ENCODE results near the gene LAMA2. TPM values are rescaled to one million over a fixed set of nuclear protein-coding genes. Genes with fewer than 3 reads are reported as not detected.
A peak's percentile ranks its signal among the peaks of the same experiment; 100 is the strongest.

The LAMA2 gene
- total and polyA plus RNA-seq, 4 donors = 5.2 to 105 (median 45.9) TPM

DNA sequence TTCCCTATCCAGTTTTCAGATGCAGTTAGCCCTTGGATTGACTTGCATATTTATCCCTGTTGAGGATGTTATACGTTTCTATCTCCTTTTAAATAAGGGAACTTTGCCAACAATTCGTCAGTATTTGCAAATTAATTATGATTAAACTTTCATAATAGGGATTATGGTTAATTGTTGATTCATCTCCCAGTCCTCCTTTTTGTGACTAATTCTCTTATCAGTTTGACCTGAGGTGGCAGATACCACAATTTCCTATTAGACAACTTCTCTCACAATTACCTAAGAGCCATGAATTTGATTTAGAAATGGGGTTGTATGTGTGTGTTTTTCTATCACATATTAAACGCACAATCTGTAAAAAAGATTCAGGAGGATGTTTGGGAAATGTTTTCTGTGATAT lies 172.9 kb downstream of the LAMA2 start:
- DNase-seq = no peak
- TF ChIP-seq, protein P1, sequence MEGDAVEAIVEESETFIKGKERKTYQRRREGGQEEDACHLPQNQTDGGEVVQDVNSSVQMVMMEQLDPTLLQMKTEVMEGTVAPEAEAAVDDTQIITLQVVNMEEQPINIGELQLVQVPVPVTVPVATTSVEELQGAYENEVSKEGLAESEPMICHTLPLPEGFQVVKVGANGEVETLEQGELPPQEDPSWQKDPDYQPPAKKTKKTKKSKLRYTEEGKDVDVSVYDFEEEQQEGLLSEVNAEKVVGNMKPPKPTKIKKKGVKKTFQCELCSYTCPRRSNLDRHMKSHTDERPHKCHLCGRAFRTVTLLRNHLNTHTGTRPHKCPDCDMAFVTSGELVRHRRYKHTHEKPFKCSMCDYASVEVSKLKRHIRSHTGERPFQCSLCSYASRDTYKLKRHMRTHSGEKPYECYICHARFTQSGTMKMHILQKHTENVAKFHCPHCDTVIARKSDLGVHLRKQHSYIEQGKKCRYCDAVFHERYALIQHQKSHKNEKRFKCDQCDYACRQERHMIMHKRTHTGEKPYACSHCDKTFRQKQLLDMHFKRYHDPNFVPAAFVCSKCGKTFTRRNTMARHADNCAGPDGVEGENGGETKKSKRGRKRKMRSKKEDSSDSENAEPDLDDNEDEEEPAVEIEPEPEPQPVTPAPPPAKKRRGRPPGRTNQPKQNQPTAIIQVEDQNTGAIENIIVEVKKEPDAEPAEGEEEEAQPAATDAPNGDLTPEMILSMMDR (IDR thresholded peaks at IDR 0.05; ENCODE audit: control extremely low read depth, extremely low read depth) = no peak
- Histone ChIP-seq H3K4me1 (ENCODE audit: control insufficient read depth in 5 of 5, insufficient read depth in 5 of 5, low read length in 5 of 5) (peaks cover 0 to 8% (median 0%) of the 10 kb centered on the region in 5 donors), H3K9ac (ENCODE audit: insufficient read depth in 1 of 2, low read length in 2 of 2) (no peak overlapping the region), H3K9me3 (ENCODE audit: control insufficient read depth in 4 of 4, insufficient read depth in 3 of 4, low read length in 3 of 4) (no peaks in the 10 kb centered on the region), H3K36me3 (ENCODE audit: control insufficient read depth in 4 of 4, insufficient read depth in 4 of 4, low read length in 4 of 4) (peaks cover 0 to 6% (median 2%) of the 10 kb centered on the region in 4 donors), H3K27ac (ENCODE audit: low read depth in 1 of 2, low read length in 1 of 2) (peak overlapping the region in 1 of 2 donors; percentile 14), H3K4me3 (no peak overlapping the region), H3K27me3 (ENCODE audit: control insufficient read depth in 3 of 3, insufficient read depth in 3 of 3, low read length in 2 of 3) (no peaks in the 10 kb centered on the region)
- WGBS, 2 donors = 58 to 61% methylated on average over 3 of the region's 3 CpGs
- no peak for ATAC-seq (ENCODE audit: insufficient read depth, low FRiP score)

DNA sequence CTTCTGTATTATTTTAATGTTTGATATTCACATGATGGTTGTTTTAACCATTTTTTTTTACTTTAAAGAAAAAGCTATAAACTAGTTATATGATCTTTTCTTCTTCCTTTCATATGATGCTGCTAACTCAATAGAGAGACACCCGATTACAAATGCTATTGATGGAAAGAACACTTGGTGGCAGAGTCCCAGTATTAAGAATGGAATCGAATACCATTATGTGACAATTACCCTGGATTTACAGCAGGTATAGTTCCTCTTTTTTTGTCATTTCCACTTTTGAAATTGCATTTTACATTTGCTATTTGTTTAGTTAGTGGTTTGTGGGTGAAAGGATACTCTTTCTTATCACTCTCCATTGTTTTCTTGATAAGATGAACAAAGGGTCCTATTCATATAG lies 176.7 kb downstream of the LAMA2 start:
- Histone ChIP-seq H3K4me1 (ENCODE audit: control insufficient read depth in 5 of 5, insufficient read depth in 5 of 5, low read length in 5 of 5) (peaks cover 0 to 8% (median 0%) of the 10 kb centered on the region in 5 donors), H3K27me3 (ENCODE audit: control insufficient read depth in 3 of 3, insufficient read depth in 3 of 3, low read length in 2 of 3) (no peaks in the 10 kb centered on the region), H3K9ac (ENCODE audit: insufficient read depth in 1 of 2, low read length in 2 of 2) (no peak overlapping the region), H3K27ac (ENCODE audit: low read depth in 1 of 2, low read length in 1 of 2) (no peak overlapping the region), H3K36me3 (ENCODE audit: control insufficient read depth in 4 of 4, insufficient read depth in 4 of 4, low read length in 4 of 4) (peaks cover 0 to 9% (median 2%) of the 10 kb centered on the region in 4 donors), H3K4me3 (no peak overlapping the region), H3K9me3 (ENCODE audit: control insufficient read depth in 4 of 4, insufficient read depth in 3 of 4, low read length in 3 of 4) (no peaks in the 10 kb centered on the region)
- TF ChIP-seq, protein P1 (IDR thresholded peaks at IDR 0.05; ENCODE audit: control extremely low read depth, extremely low read depth) = no peak
- 73 to 77% methylated on average over 2 of the region's 2 CpGs for WGBS, 2 donors
- no peak for ATAC-seq (ENCODE audit: insufficient read depth, low FRiP score)
- DNase-seq = no peak

DNA sequence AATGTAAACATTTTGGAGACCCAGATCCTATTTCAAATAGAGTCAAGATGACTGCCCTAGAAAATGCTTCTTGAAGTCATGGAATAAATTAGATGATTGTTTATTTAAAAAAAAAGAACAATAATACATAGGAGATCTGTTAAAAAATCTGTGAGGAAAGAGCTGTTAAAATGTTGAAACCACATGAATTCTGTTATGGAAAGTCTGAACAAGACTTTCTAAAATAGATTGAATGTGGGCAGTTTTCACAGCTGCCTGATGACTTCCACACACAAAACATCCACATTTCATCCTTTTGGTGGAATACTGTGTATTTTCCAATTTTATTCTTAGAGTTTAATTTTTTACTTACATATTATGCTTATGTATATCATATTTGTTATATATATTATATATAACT lies 186.1 kb downstream of the LAMA2 start:
- Histone ChIP-seq H3K27ac (ENCODE audit: low read depth in 1 of 2, low read length in 1 of 2) (no peak overlapping the region), H3K27me3 (ENCODE audit: control insufficient read depth in 3 of 3, insufficient read depth in 3 of 3, low read length in 2 of 3) (no peaks in the 10 kb centered on the region)

More for the DNA sequence above, 186.1 kb downstream of the LAMA2 start:
- H3K9me3 ChIP-seq (ENCODE audit: control insufficient read depth in 4 of 4, insufficient read depth in 3 of 4, low read length in 3 of 4) = no peaks in the 10 kb centered on the region
- DNase-seq (peak in 2 of 3 donors; percentile 40 to 43), ATAC-seq (ENCODE audit: insufficient read depth, low FRiP score) (no peak)
- H3K4me1 ChIP-seq (ENCODE audit: control insufficient read depth in 5 of 5, insufficient read depth in 5 of 5, low read length in 5 of 5) = peaks cover 0 to 4% (median 0%) of the 10 kb centered on the region in 5 donors
- no peak overlapping the region for H3K4me3 ChIP-seq
- peaks cover 0 to 8% (median under 1%) of the 10 kb centered on the region in 4 donors for H3K36me3 ChIP-seq (ENCODE audit: control insufficient read depth in 4 of 4, insufficient read depth in 4 of 4, low read length in 4 of 4)
- no peak overlapping the region for H3K9ac ChIP-seq (ENCODE audit: insufficient read depth in 1 of 2, low read length in 2 of 2)
- TF ChIP-seq, protein P1 (IDR thresholded peaks at IDR 0.05; ENCODE audit: control extremely low read depth, extremely low read depth) = no peak
